ENCODE measurements around the gene PPIA.

- TF ChIP-seq GATA2 (IDR thresholded peaks at IDR 0.05; ENCODE audit: low read depth, low read length) (no peak), GATA3 (IDR thresholded peaks at IDR 0.05; ENCODE audit: low read depth, low read length) (no peak)
These were observed 40.5 kb upstream of the PPIA start for GRCh38 chr7:44755698-44756627.
